Neuronal stem cell (in vitro differentiated cells): ENCODE results near the gene FABP3.

Source experiments
- DNase-seq: peaks from one replicate; pipeline ENCODE4 v3.0.0-alpha.2; 2013; ENCODE audit warnings: low spot score
- H2AFZ ChIP-seq: one replicate; pipeline ENCODE4 v1.6.1; 2013; ENCODE audit warnings: mild to moderate bottlenecking, low read length, inconsistent platforms
- H2AK5ac ChIP-seq: 2 replicates; pipeline ENCODE4 v1.6.1; 2013; ENCODE audit warnings: low read depth, mild to moderate bottlenecking, inconsistent platforms, low read length, moderate library complexity, mixed read lengths
- H2BK120ac ChIP-seq: 2 replicates; pipeline ENCODE4 v1.6.1; 2013; ENCODE audit warnings: low read depth, mild to moderate bottlenecking, inconsistent platforms, low read length, moderate library complexity, mixed read lengths
- H2BK12ac ChIP-seq: one replicate; pipeline ENCODE4 v1.6.1; 2013; ENCODE audit warnings: low read length, inconsistent platforms
- H2BK15ac ChIP-seq: 2 replicates; pipeline ENCODE4 v1.6.1; 2013; ENCODE audit warnings: mild to moderate bottlenecking, low read length, inconsistent platforms, mixed read lengths
- H2BK5ac ChIP-seq: one replicate; pipeline ENCODE4 v1.6.1; 2013; ENCODE audit warnings: inconsistent platforms, mild to moderate bottlenecking, low read length, moderate library complexity
- H3K14ac ChIP-seq: one replicate; pipeline ENCODE4 v1.6.1; 2013; ENCODE audit warnings: low read length, inconsistent platforms
- H3K18ac ChIP-seq: 2 replicates; pipeline ENCODE4 v1.6.1; 2013; ENCODE audit warnings: low read length, inconsistent platforms
- H3K23ac ChIP-seq: 2 replicates; pipeline ENCODE4 v1.6.1; 2013; ENCODE audit warnings: low read depth, mild to moderate bottlenecking, mixed read lengths, low read length, inconsistent platforms; ENCODE audit not compliant: poor library complexity
- H3K27ac ChIP-seq: replicated peaks from 3 replicates; pipeline ENCODE4 v1.5.1; 2013; ENCODE audit warnings: low read length, inconsistent platforms
- H3K27me3 ChIP-seq, 3 experiments: 2 replicates each; pipeline ENCODE4 v1.6.1; 2013; ENCODE audit warnings: low read length in 3 of 3, mild to moderate bottlenecking in 2 of 3, inconsistent platforms in 1 of 3, low read depth in 1 of 3, mixed read lengths in 1 of 3, moderate library complexity in 1 of 3; ENCODE audit not compliant: control insufficient read depth in 3 of 3, insufficient read depth in 3 of 3
- H3K36me3 ChIP-seq, 2 donors: replicated peaks in 1 of 2; 2 replicates each; pipeline ENCODE4 v1.6.1; 2013; ENCODE audit warnings: low read length in 2 of 2; ENCODE audit not compliant: control insufficient read depth in 2 of 2, insufficient read depth in 2 of 2
- H3K4ac ChIP-seq: 2 replicates; pipeline ENCODE4 v1.6.1; 2013; ENCODE audit warnings: inconsistent platforms, mild to moderate bottlenecking, low read length, moderate library complexity
- H3K4me1 ChIP-seq, 2 donors: 1 replicate in 1 of 2; 2 replicates in 1 of 2; pipeline ENCODE4 v1.6.1; 2013; ENCODE audit warnings: low read length in 2 of 2, low read depth in 1 of 2; ENCODE audit not compliant: control insufficient read depth in 2 of 2, insufficient read depth in 1 of 2
- H3K4me2 ChIP-seq: one replicate; pipeline ENCODE4 v1.6.1; 2013; ENCODE audit warnings: mild to moderate bottlenecking, low read length, inconsistent platforms; ENCODE audit not compliant: insufficient read depth, poor library complexity, severe bottlenecking
- H3K4me3 ChIP-seq, 2 donors: 2 replicates each; pipeline ENCODE4 v1.5.1; 2013; ENCODE audit warnings: low read length in 2 of 2, mild to moderate bottlenecking in 2 of 2, inconsistent platforms in 1 of 2, moderate library complexity in 1 of 2
- H3K79me1 ChIP-seq: one replicate; pipeline ENCODE4 v1.6.1; 2013; ENCODE audit warnings: low read depth, mild to moderate bottlenecking, inconsistent platforms, low read length, moderate library complexity
- H3K9ac ChIP-seq: one replicate; pipeline ENCODE4 v1.6.1; 2013; ENCODE audit warnings: mild to moderate bottlenecking, low read depth, low read length, inconsistent platforms; ENCODE audit not compliant: poor library complexity
- H3K9me3 ChIP-seq, 2 donors: replicated peaks in 1 of 2; 2 replicates each; pipeline versions ENCODE3 to v1.6.1; 2013; ENCODE audit warnings: low read length in 2 of 2, mild to moderate bottlenecking in 2 of 2, inconsistent platforms in 1 of 2, low read depth in 1 of 2, mixed read lengths in 1 of 2, moderate library complexity in 1 of 2; ENCODE audit not compliant: control insufficient read depth in 2 of 2, insufficient read depth in 1 of 2
- H4K8ac ChIP-seq: one replicate; pipeline ENCODE4 v1.6.1; 2013; ENCODE audit warnings: low read depth, mild to moderate bottlenecking, inconsistent platforms, low read length, moderate library complexity
- H4K91ac ChIP-seq: one replicate; pipeline ENCODE4 v1.6.1; 2013; ENCODE audit warnings: low read length, low read depth, mild to moderate bottlenecking, inconsistent platforms; ENCODE audit not compliant: poor library complexity
- WGBS, 2 donors: extraction: QIAGEN DNeasy Blood & Tissue Kit; methylation state at CpG; one replicate each; pipeline ENCODE4 v1.1.7; 2013; ENCODE audit warnings: missing lambda C conversion rate in 2 of 2, mixed read lengths in 1 of 2; ENCODE audit not compliant: insufficient read length in 2 of 2, insufficient replicate concordance in 1 of 2; ENCODE audit errors: extremely low coverage in 2 of 2; 5-methylcytosine and 5-hydroxymethylcytosine counted together

The FABP3 gene

GRCh38 chr1:31318146-31318545 lies 54.7 kb downstream of the FABP3 start:
- no peak overlapping the region for H3K4me3 ChIP-seq
- no peaks in the 10 kb centered on the region for H3K4me1 ChIP-seq
- H3K18ac ChIP-seq = no peak overlapping the region
- no peak for DNase-seq
- H2BK15ac ChIP-seq = no peak overlapping the region
- no peak overlapping the region for H4K91ac ChIP-seq
- H3K9me3 ChIP-seq = no peaks in the 10 kb centered on the region
- H4K8ac ChIP-seq = no peak overlapping the region
- no peak overlapping the region for H2BK5ac ChIP-seq
- H3K4ac ChIP-seq = no peak overlapping the region
- no peak overlapping the region for H3K27ac ChIP-seq
- H2AFZ ChIP-seq = no peak overlapping the region
- no peak overlapping the region for H2BK12ac ChIP-seq
- no peaks in the 10 kb centered on the region for H3K27me3 ChIP-seq
- H3K4me2 ChIP-seq = no peak overlapping the region
- H3K9ac ChIP-seq = no peak overlapping the region
- no peaks in the 10 kb centered on the region for H3K79me1 ChIP-seq
- no peak overlapping the region for H2AK5ac ChIP-seq
- H2BK120ac ChIP-seq = no peak overlapping the region
- peaks cover 5 to 82% of the 10 kb centered on the region in 2 donors for H3K36me3 ChIP-seq
- no peak overlapping the region for H3K14ac ChIP-seq
- no peak overlapping the region for H3K23ac ChIP-seq
- no CpG with 5 or more reads among the region's 1 CpG for WGBS, 2 donors

GRCh38 chr1:31315902-31316301 lies 57.0 kb downstream of the FABP3 start:
- Histone ChIP-seq H2AFZ (no peak overlapping the region), H3K36me3 (peaks cover 7 to 97% of the 10 kb centered on the region in 2 donors), H3K23ac (no peak overlapping the region), H3K18ac (no peak overlapping the region), H3K4me2 (no peak overlapping the region), H2BK120ac (no peak overlapping the region), H3K4ac (no peak overlapping the region), H3K9ac (no peak overlapping the region), H4K91ac (no peak overlapping the region), H4K8ac (no peak overlapping the region), H3K14ac (no peak overlapping the region), H3K9me3 (no peaks in the 10 kb centered on the region), H2BK15ac (no peak overlapping the region), H3K27ac (no peak overlapping the region), H2BK5ac (no peak overlapping the region), H3K27me3 (no peaks in the 10 kb centered on the region), H3K79me1 (no peaks in the 10 kb centered on the region), H3K4me3 (no peak overlapping the region), H2BK12ac (no peak overlapping the region), H3K4me1 (no peaks in the 10 kb centered on the region), H2AK5ac (no peak overlapping the region)
- no peak for DNase-seq
- WGBS, 2 donors = no CpG with 5 or more reads among the region's 3 CpGs
